Motor neuron (in vitro differentiated cells): ENCODE data around the gene AUH. TPM values are rescaled to one million over a fixed set of nuclear protein-coding genes. Genes with fewer than 3 reads are reported as not detected.
A peak's percentile ranks its signal among the peaks of the same experiment; 100 is the strongest.

Experiments used
- ATAC-seq, 8 experiments: fragments of 200-7000 bp; cut with Tn5 transposase; replicated peaks in 6 of 8; 2 replicates each; pipeline ENCODE4 v1.8.0; 2021; ENCODE audit warnings: mild to moderate bottlenecking in 8 of 8, moderate library complexity in 8 of 8
- H3K27ac ChIP-seq, 2 donors: fragments of 250-450 bp; sonication (Bioruptor Pico); 2 replicates each; pipeline ENCODE4 v1.9.0; 2021; ENCODE audit warnings: antibody characterized with exemption in 2 of 2, mild to moderate bottlenecking in 2 of 2, moderate library complexity in 1 of 2
- H3K4me1 ChIP-seq, 2 donors: fragments of 250-450 bp; sonication (Bioruptor Pico); replicated peaks in 1 of 2; 2 replicates each; pipeline ENCODE4 v1.6.1; 2021; ENCODE audit warnings: antibody characterized with exemption in 2 of 2, mild to moderate bottlenecking in 2 of 2, moderate library complexity in 1 of 2
- H3K4me3 ChIP-seq, 5 donors: fragments of 250-450 bp; sonication (Bioruptor Pico); 2 replicates each; pipeline ENCODE4 v1.9.0; 2021; ENCODE audit warnings: antibody characterized with exemption in 5 of 5, mild to moderate bottlenecking in 5 of 5, moderate library complexity in 4 of 5
- WGBS, 10 experiments: fragments of 450-650 bp; shearing (Covaris generic); methylation state at CpG; one replicate each; pipeline ENCODE4 v1.0.0; 2022; 5-methylcytosine and 5-hydroxymethylcytosine counted together
- in situ Hi-C, 9 experiments: fragments of 400-800 bp; cut with MboI; loops; one replicate each; pipeline ENCODE4 v1.15.0; 2021; ENCODE audit warnings: low sequenced_read_pairs in 9 of 9, low pct_unique_long_range_greater_than_20kb in 2 of 9; ENCODE audit not compliant: unreplicated experiment in 9 of 9
- total RNA-seq, 8 experiments: library from RNA; unstranded; fragments of 300-600 nt; gene quantifications; 2 replicates each; pipeline versions ENCODE4 v1.2.3 to v1.2.4, GENCODE V29; 2022

Gene AUH
- total RNA-seq, 8 experiments from 2014 or later: 13.4 to 22.9 (median 19.4) TPM

DNA sequence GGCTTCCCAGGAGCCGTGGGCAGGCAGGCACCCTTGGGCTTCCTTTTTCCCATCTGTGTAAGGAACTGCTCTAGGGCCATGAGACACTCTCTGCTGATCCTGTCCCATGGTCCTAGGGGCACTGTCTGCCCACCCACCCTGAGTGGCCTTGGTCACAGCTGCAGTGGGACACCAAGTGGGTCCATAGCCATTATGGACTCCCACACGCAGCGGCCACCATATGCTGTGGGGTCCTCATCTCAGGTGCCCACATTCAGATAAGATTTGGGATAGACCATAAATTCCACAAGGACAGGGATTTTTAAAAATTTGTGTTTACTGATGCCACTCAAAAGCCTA, 180.8 kb downstream of the AUH start:
- Histone ChIP-seq H3K27ac (no peak overlapping the region), H3K4me3 (no peak overlapping the region), H3K4me1 (peaks cover 0 to 3% of the 10 kb centered on the region in 2 donors)
- no peak for ATAC-seq
- 100% methylated on average over 2 of the region's 3 CpGs; no CpG with 5 or more reads in 8 of the 10 experiments for WGBS, 10 experiments
- in situ Hi-C loops: loop anchor here in 2 of 9 experiments (25.0 kb wide), 2 partner anchors 231 to 269 kb away; partner anchors contain the start of gene NFIL3 (in 1 of the 2)

DNA sequence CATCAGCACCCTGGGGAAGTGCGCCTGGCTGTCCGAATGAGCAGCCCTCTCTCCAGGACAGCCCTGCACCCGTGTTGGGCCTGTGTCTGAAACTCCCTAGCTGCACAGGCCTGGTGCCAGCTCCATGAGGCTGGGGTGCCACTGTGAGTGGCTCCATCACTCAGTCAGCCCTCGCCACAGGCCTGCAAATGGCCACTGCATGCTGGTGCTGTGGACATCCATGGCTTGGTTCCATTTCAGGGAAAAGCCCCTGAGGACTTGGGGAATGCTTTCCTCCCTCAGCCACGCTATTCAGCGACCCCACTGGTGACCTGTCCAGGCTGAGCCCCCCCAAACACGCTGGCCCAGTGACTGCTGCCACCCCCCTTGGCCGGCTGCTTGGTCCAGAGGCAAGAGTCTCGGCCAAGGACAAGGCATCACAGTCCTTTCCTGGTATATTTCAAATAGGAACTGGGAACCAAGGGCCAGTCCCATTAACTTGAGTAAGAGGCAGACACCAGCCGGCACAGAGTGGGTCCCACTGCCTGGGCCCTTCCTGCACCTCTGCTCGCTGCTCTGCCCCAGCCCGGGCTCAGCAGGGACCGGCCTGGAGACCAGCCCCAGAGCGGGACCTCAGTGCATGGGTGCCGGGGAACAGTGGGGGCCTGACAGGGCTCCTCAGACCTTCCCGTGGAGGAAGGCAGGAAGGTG, 181.3 kb downstream of the AUH start:
- no peak for ATAC-seq
- 80 to 100% (median 100%) methylated on average over 1 to 2 of the region's 16 CpGs; no CpG with 5 or more reads in 6 of the 10 experiments for WGBS, 10 experiments
- H3K27ac ChIP-seq: no peak overlapping the region

DNA sequence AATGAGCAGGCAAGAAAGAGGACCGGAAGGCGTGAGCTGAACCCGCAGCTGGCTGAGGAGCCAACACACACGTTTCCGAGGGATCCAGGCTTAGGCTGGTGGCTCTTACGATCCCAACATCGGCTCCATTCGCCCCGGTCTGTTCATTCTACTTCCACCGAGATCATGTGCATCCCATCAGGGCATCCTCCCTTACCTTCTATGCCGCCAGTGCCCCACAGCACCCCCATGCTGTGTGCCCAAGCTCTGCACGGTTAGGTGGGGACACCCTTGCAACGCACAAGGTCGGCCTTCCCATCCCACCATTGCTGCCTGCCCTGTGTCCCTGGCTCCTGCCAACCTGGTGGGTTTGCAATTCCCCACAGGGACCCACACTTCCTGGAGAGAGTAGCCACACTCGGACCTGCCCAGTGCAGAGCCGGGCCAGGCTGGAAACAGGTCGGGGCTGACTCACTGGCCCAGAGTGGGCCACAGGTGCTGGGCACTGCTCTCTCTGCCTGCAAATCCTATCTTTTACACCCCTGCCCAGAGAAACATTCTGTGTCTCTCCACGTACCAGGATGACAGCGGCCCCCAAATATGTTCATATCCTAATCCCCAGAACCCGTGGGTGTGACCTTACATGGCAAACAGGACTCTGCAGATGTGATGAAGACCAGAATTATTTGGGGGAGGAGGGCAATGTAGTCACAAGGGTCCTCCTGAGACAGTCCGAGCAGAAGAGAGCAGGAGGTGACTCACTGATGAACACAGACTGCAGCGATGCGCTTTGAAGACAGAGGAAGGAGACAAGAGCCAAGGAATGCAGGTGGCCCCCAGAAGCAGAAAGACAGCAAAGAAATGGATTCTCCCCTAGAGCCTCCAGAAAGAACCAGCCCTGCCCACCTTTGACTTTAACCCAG, 182.2 kb downstream of the AUH start:
- H3K4me1 ChIP-seq: peaks cover 0 to 3% of the 10 kb centered on the region in 2 donors
- WGBS, 10 experiments: 60 to 100% (median 90%) methylated on average over 1 to 8 of the region's 23 CpGs; no CpG with 5 or more reads in 4 of the 10 experiments
- no peak overlapping the region for H3K4me3 ChIP-seq
- in situ Hi-C loops: loop anchor here in 2 of 9 experiments (25.0 kb wide), 2 partner anchors 233 to 267 kb away; partner anchors contain the start of gene NFIL3 (in 1 of the 2)
- ATAC-seq: no peak
- H3K27ac ChIP-seq: no peak overlapping the region

More for the DNA sequence above, 181.3 kb downstream of the AUH start:
- Histone ChIP-seq H3K4me3 (no peak overlapping the region), H3K4me1 (peaks cover 0 to 3% of the 10 kb centered on the region in 2 donors)
- in situ Hi-C loops: loop anchor here in 2 of 9 experiments (25.0 kb wide), 2 partner anchors 232 to 268 kb away; partner anchors contain the start of gene NFIL3 (in 1 of the 2)

DNA sequence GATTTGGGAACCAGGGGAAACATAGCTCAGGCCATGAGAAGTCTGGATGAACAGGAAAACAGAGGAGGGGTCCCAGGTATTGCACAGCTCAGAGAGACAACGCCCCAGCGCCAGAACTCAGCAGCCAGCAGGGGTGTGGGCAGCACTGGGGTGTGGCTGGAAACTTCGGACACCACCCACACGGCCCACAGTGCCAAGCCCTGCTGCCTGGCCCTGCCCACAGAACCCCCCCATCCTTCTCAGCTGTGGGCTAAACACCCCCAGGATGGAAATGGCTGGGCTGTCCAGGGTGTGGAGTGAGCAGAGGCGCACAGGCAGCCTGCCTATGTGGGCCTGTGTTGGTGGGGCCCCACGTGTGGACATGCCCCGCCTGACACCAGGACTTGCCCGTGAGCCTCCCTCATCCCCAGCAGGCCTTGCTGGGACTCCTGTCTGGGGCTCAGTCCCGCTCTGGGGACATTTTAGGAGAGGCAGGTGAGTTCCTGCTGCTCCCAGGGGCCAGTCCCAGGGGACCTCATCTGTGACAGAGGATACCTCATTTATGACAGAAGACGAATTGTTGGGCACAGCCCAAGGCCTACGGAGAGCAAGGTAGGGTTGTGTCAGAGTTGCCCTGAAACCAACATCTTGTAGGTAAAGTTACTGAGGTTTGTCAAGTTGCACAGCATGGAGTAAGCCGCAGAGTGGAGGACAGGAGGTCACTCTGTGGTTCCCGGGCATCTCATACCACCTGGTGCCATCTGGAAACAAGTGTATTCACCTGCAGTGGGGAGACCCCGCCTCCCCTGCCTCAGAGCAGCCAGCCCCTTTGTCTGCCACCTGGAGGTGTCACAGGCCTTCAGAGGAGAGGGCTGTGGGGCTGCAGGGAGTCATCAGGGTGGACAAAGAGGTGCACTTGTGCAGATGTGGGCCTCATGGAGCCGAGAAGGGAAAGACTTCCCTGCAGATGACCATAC, 183.2 kb downstream of the AUH start:
- in situ Hi-C loops: loop anchor here in 2 of 9 experiments (25.0 kb wide), 2 partner anchors 234 to 266 kb away; partner anchors contain the start of gene NFIL3 (in 1 of the 2)
- peak in 3 of 8 experiments; percentile 23 to 81 (median 34) for ATAC-seq
- Histone ChIP-seq H3K27ac (no peak overlapping the region), H3K4me3 (no peak overlapping the region), H3K4me1 (peaks cover 0 to 3% of the 10 kb centered on the region in 2 donors)
- 50 to 100% (median 90%) methylated on average over 1 to 4 of the region's 15 CpGs; no CpG with 5 or more reads in 3 of the 10 experiments for WGBS, 10 experiments

DNA sequence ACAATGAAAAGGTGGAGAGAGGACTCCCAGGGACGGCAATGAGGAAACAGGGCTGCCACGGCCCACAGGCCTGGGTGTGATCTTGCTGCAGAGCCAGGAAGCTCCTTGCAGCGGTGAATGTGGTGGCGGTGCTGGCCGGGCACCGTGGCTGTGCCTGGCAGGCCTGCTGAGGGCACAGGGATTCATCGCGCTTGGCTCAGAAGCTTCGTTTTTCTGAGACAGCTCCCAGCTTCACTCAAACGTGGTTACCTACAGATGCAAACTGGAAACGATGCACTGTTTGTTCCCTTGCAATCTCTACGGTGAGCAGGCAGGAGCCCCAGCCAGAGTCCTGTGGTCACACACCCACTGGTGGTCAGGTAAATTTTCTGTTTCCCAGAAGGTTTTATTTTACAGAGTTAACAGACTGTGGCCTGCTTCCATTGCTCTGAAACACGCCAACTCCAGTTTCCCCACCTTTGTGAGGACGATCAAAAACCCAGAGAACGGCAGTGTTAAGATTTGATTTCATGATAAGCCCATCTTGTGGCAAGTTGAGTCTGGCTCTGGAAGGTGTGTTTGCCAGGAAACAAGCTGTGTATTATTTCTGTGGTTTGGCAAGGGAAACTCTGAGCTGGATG, 183.9 kb downstream of the AUH start:
- no peak for ATAC-seq
- WGBS, 10 experiments: 83 to 100% (median 94%) methylated on average over 1 to 9 of the region's 15 CpGs; no CpG with 5 or more reads in 3 of the 10 experiments

DNA sequence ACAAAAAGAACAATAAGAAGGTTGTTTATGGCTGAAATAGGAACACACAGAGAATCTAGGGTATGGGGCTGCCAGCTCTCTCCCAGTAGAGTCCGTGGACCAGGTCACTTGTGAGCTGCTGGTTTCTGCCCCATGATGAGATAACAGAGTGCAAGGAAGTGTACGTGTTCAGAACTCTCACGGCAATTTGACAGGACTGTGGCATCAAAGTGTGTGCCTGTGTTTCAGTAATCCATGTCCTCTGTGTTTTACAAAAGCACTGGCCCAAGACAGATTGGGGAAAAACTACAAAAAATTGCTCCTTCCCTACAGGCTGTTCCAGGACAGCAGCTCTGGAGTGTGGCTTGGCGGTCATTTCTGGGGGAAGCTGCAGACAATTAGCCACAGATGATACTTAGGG, 184.6 kb downstream of the AUH start:
- in situ Hi-C loops: loop anchor here in 2 of 9 experiments (25.0 kb wide), 2 partner anchors 235 to 265 kb away; partner anchors contain the start of gene NFIL3 (in 1 of the 2)
- Histone ChIP-seq H3K4me1 (no peaks in the 10 kb centered on the region), H3K4me3 (no peak overlapping the region), H3K27ac (no peak overlapping the region)
- WGBS, 10 experiments: 92 to 100% (median 100%) methylated on average over 1 to 3 of the region's 4 CpGs; no CpG with 5 or more reads in 3 of the 10 experiments
- no peak for ATAC-seq

More for the DNA sequence above, 183.9 kb downstream of the AUH start:
- H3K4me1 ChIP-seq: peaks cover 0 to 3% of the 10 kb centered on the region in 2 donors
- no peak overlapping the region for H3K4me3 ChIP-seq
- in situ Hi-C loops: loop anchor here in 2 of 9 experiments (25.0 kb wide), 2 partner anchors 235 to 265 kb away; partner anchors contain the start of gene NFIL3 (in 1 of the 2)
- no peak overlapping the region for H3K27ac ChIP-seq

DNA sequence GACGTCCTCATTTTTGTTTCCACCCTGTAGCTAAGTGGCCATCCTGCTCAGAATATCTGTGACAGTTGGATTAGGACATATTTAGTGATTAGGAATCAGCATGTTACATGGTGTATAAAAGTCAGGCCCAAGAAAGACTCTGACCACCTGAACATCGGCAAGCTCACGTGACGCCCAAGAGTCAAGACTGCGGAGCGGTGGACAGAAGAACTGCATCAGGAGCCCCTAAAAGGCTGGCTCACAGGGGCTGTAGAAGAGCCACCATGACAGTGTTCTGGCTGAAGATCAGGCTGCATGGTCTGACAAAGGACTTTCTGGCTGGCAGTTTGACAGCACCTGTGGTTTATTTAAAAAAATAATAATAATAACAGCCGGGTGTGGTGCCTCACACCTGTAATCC, 185.3 kb downstream of the AUH start:
- in situ Hi-C loops: loop anchor here in 2 of 9 experiments (25.0 kb wide), 2 partner anchors 236 to 264 kb away; partner anchors contain the start of gene NFIL3 (in 1 of the 2)
- no peak for ATAC-seq

DNA sequence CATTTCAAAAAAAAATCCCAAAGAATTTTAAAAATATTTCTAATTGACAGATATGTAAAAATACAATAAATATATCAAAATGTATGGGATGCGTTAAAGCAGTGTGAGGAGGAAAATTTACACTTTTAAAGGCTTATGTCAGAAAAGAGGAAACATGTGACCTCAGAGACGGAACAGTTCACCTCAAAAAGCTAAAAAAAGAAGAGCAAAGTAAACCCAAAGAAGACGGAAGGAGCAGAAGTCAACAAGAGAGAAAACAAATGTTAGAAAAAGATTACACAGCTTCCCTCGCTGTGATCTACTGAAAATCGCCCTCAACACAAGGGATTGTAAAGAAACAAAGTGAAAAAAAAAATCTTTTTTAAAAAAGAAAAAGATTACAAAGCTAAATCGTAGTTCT, 186.9 kb downstream of the AUH start:
- Histone ChIP-seq H3K4me1 (no peaks in the 10 kb centered on the region), H3K27ac (no peak overlapping the region), H3K4me3 (no peak overlapping the region)
- in situ Hi-C loops: loop anchor here in 2 of 9 experiments (25.0 kb wide), 2 partner anchors 238 to 262 kb away; partner anchors contain the start of gene NFIL3 (in 1 of the 2)
- WGBS, 10 experiments: 82 to 94% (median 90%) methylated on average over 5 to 6 of the region's 6 CpGs
- no peak for ATAC-seq

More for the DNA sequence above, 185.3 kb downstream of the AUH start:
- Histone ChIP-seq H3K4me3 (no peak overlapping the region), H3K4me1 (no peaks in the 10 kb centered on the region), H3K27ac (no peak overlapping the region)
- 87 to 100% (median 96%) methylated on average over 1 to 7 of the region's 7 CpGs; no CpG with 5 or more reads in 5 of the 10 experiments for WGBS, 10 experiments

DNA sequence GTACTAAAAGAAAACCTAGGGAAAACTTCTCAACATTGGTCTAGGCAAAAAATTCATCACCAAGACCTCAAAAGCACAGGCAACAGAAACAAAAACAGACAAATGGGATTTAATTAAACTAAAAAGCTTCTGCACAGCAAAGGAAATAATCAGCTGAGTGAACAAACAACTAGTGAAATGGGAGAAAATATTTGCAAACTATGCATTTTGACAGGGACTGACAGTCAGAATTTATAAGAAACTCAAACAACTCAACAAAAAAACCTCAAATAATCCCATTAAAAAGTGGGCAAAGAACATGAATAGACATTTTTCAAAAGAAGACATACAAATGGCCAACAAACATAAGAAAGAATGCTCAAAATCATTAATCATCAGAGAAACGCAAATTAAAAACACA, 189.4 kb downstream of the AUH start:
- Histone ChIP-seq H3K4me3 (no peak overlapping the region), H3K4me1 (no peaks in the 10 kb centered on the region), H3K27ac (no peak overlapping the region)
- 25 to 100% (median 78%) methylated on average over 1 of the region's 1 CpG; no CpG with 5 or more reads in 2 of the 10 experiments for WGBS, 10 experiments
- no peak for ATAC-seq
- in situ Hi-C loops: no loop called here

DNA sequence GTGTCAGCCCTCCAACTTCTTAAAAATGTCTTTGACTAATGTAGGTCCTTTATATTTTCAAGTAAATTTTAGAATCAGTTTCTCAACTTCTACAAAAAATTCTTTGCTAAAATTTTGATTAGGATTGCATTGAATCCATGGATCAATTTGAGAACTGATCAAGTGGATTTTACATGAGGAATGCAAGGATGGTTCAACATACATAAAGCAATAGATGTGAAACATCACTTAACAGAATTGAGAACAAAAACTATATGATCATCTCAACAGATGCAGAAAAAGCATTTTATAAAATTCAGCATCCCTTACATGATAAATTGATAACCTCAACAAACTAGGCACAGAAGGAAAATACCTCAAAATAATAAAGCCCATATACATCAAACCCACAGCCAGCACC, 190.8 kb downstream of the AUH start:
- in situ Hi-C loops: no loop called here
- H3K27ac ChIP-seq: no peak overlapping the region
- ATAC-seq: no peak
- H3K4me3 ChIP-seq: no peak overlapping the region
- H3K4me1 ChIP-seq: peaks cover 0 to 2% of the 10 kb centered on the region in 2 donors

DNA sequence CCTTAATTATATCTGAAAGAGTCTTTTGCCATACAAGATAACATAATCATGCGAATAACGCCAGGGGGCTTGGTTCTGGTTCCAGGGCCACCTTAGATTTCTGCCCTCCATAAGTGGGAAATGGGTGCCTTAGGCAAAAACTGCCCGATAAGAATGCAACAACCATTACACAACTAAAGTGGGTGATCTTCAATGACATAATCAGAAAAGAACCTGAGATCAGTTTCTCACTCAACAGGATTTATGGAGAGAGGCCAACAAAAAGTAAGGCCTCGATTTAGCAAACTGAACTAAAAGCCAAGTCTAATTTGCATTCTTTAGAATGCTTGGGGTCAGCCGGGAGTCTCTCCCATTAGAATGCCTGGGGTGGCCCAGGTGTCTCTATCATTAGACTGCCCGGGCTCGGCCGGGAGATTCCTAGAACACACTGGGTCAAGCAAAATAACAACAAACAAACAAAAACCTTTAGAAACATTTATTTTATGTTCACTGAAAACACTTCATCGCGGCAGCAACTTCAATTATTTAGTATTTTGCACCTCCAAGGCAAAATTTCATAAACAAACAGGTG, 194.8 kb downstream of the AUH start:
- ATAC-seq: no peak
- WGBS, 10 experiments: 33 to 95% (median 67%) methylated on average over 2 to 9 of the region's 10 CpGs
- no peak overlapping the region for H3K27ac ChIP-seq

More for the DNA sequence above, 194.8 kb downstream of the AUH start:
- no peak overlapping the region for H3K4me3 ChIP-seq
- peaks cover 0 to 8% of the 10 kb centered on the region in 2 donors for H3K4me1 ChIP-seq
- in situ Hi-C loops: loop anchor here in 1 of 9 experiments (10.0 kb wide), 1 partner anchor 62 kb away; no protein-coding TSS in a partner anchor
